ENCODE measurements around the gene GALNT2. TPM values are rescaled to one million over a fixed set of nuclear protein-coding genes. Genes with fewer than 3 reads are reported as not detected.

The GALNT2 gene
- total and polyA plus RNA-seq, 9 of the 15 experiments (the other 6 are each of a cell fraction or from before 2014, with no cell fraction given), result 1.6 to 106 (median 51.9) TPM

DNA sequence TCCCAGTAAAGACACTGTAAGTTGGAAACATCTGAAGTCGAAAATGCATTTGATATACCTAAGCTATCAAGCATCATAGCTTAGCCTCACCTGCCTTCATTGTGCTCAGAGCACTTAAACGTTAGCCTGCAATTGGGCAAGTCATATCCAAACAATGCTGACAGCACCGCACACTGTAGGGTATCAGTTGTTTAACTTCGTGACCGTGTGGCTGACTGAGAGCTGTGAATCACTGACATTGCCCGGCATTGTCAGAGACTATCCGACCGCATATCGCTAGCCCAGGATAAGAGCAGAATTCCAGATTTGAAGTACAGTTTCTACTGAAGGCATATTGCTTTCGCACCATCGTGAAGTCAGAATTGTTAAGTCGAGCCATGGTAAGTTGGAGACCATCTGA is 41.5 kb downstream of the GALNT2 start:
- ChIA-PET POLR2A (no interaction called here), CTCF (ENCODE audit: low intra/inter-chr PET ratio) (no interaction called here)
- 92% methylated on average over 12 of the region's 12 CpGs for WGBS (ENCODE audit: insufficient coverage, low coverage, missing lambda C conversion rate)

More for the DNA sequence above, 41.5 kb downstream of the GALNT2 start:
- Histone ChIP-seq H3K27ac (ENCODE audit: extremely low read depth, low read depth, low read length) (no peak overlapping the region), H3K9ac (ENCODE audit: insufficient read depth in 1 of 2, low read depth in 2 of 2, low read length in 2 of 2) (no peak overlapping the region), H3K9me3 (replicated peaks; ENCODE audit: control insufficient read depth, insufficient read depth, low read depth, low read length) (no peaks in the 10 kb centered on the region), H3K4me2 (ENCODE audit: insufficient read depth, low read length) (no peak overlapping the region), H3K9me1 (ENCODE audit: control insufficient read depth, insufficient read depth, low read length) (peaks cover 6% of the 10 kb centered on the region), H3K79me2 (ENCODE audit: control insufficient read depth, insufficient read depth, low read length) (peaks cover 94% of the 10 kb centered on the region), H3K4me3 (no peak overlapping the region), H4K20me1 (replicated peaks; ENCODE audit: control insufficient read depth, insufficient read depth, low read length) (peaks cover 56% of the 10 kb centered on the region), H2AFZ (ENCODE audit: low read depth, low read length) (no peak overlapping the region), H3K4me1 (replicated peaks in 1 of 2; ENCODE audit: control insufficient read depth in 2 of 2, insufficient read depth in 2 of 2, low read length in 2 of 2) (peaks cover 37 to 42% of the 10 kb centered on the region in 2 experiments; a peak in 4 of 5 replicates), H3K27me3 (ENCODE audit: control insufficient read depth in 2 of 2, insufficient read depth in 2 of 2, low read length in 2 of 2) (no peaks in the 10 kb centered on the region), H3K36me3 (ENCODE audit: control insufficient read depth, insufficient read depth, low read length) (peaks cover 17% of the 10 kb centered on the region)
- intact Hi-C loops (cut with micrococcal nuclease) (no loop called here), in situ Hi-C loops (cut with MboI) (no loop called here)
- DNase-seq (ENCODE audit: extremely low read depth in 1 of 4, low spot score in 3 of 4) (no peak), ATAC-seq (no peak), FAIRE-seq (no peak)
- TF ChIP-seq RBM14 (IDR thresholded peaks at IDR 0.05; ENCODE audit: borderline replicate concordance, insufficient read depth, low read depth, low read length) (no peak), NFATC3 (IDR thresholded peaks at IDR 0.05) (no peak), RUNX1 (IDR thresholded peaks at IDR 0.05; ENCODE audit: low read depth) (no peak), ZNF444 (CRISPR knock-in tag; IDR thresholded peaks at IDR 0.05) (no peak), ETV1 (tag; conservative IDR thresholded peaks at IDR 0.05; ENCODE audit: low read depth) (no peak), SAFB2 (IDR thresholded peaks at IDR 0.05; ENCODE audit: borderline replicate concordance, low read depth, low read length, severe bottlenecking) (no peak), MED1 (CRISPR knock-in tag; IDR thresholded peaks at IDR 0.05; ENCODE audit: borderline replicate concordance) (no peak), SMARCB1 (IDR thresholded peaks at IDR 0.05; ENCODE audit: insufficient read length, low read depth) (no peak), ZNF165 (CRISPR knock-in tag; IDR thresholded peaks at IDR 0.05; ENCODE audit: borderline replicate concordance) (no peak), KDM2B (CRISPR knock-in tag; IDR thresholded peaks at IDR 0.05) (no peak), ZBTB17 (CRISPR knock-in tag; IDR thresholded peaks at IDR 0.05) (no peak), TAL1 (IDR thresholded peaks at IDR 0.05) (no peak), ZNF347 (CRISPR knock-in tag; IDR thresholded peaks at IDR 0.05; ENCODE audit: low read depth) (no peak), MXI1 (IDR thresholded peaks at IDR 0.05; ENCODE audit: low read depth, low read length) (no peak), RAD51 (IDR thresholded peaks at IDR 0.05; ENCODE audit: borderline replicate concordance, low read depth) (no peak), LCOR (CRISPR knock-in tag; IDR thresholded peaks at IDR 0.05) (no peak)
- TF ChIP-seq, protein P1, sequence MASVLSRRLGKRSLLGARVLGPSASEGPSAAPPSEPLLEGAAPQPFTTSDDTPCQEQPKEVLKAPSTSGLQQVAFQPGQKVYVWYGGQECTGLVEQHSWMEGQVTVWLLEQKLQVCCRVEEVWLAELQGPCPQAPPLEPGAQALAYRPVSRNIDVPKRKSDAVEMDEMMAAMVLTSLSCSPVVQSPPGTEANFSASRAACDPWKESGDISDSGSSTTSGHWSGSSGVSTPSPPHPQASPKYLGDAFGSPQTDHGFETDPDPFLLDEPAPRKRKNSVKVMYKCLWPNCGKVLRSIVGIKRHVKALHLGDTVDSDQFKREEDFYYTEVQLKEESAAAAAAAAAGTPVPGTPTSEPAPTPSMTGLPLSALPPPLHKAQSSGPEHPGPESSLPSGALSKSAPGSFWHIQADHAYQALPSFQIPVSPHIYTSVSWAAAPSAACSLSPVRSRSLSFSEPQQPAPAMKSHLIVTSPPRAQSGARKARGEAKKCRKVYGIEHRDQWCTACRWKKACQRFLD (CRISPR knock-in tag; IDR thresholded peaks at IDR 0.05), result no peak
- TF ChIP-seq, protein P2, sequence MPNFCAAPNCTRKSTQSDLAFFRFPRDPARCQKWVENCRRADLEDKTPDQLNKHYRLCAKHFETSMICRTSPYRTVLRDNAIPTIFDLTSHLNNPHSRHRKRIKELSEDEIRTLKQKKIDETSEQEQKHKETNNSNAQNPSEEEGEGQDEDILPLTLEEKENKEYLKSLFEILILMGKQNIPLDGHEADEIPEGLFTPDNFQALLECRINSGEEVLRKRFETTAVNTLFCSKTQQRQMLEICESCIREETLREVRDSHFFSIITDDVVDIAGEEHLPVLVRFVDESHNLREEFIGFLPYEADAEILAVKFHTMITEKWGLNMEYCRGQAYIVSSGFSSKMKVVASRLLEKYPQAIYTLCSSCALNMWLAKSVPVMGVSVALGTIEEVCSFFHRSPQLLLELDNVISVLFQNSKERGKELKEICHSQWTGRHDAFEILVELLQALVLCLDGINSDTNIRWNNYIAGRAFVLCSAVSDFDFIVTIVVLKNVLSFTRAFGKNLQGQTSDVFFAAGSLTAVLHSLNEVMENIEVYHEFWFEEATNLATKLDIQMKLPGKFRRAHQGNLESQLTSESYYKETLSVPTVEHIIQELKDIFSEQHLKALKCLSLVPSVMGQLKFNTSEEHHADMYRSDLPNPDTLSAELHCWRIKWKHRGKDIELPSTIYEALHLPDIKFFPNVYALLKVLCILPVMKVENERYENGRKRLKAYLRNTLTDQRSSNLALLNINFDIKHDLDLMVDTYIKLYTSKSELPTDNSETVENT (CRISPR knock-in tag; IDR thresholded peaks at IDR 0.05), result no peak
- TF ChIP-seq, protein P3, sequence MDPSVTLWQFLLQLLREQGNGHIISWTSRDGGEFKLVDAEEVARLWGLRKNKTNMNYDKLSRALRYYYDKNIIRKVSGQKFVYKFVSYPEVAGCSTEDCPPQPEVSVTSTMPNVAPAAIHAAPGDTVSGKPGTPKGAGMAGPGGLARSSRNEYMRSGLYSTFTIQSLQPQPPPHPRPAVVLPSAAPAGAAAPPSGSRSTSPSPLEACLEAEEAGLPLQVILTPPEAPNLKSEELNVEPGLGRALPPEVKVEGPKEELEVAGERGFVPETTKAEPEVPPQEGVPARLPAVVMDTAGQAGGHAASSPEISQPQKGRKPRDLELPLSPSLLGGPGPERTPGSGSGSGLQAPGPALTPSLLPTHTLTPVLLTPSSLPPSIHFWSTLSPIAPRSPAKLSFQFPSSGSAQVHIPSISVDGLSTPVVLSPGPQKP (CRISPR knock-in tag; IDR thresholded peaks at IDR 0.05), result no peak
- no TSS peak for BruUV-seq (replicated peaks)

Data from K562 (cell line).